Ishikawa (cell line): ENCODE results near the gene ASB9.

Source experiments
- CEBPB ChIP-seq: IDR thresholded peaks from 2 replicates; pipeline ENCODE4 v1.6.1; 2012
- CREB1 ChIP-seq: IDR thresholded peaks from 2 replicates; pipeline ENCODE4 v1.6.1; 2012; ENCODE audit warnings: low read depth
- EGR1 ChIP-seq: IDR thresholded peaks from 2 replicates; pipeline ENCODE4 v1.6.1; 2012
- EP300 ChIP-seq: IDR thresholded peaks from 2 replicates; pipeline ENCODE4 v1.6.1; 2012; ENCODE audit warnings: borderline replicate concordance
- FOXM1 ChIP-seq: IDR thresholded peaks from 2 replicates; pipeline ENCODE4 v1.6.1; 2012; ENCODE audit warnings: low read depth, borderline replicate concordance
- NFIC ChIP-seq: IDR thresholded peaks from 2 replicates; pipeline ENCODE4 v1.6.1; 2012
- RAD21 ChIP-seq: IDR thresholded peaks from 2 replicates; pipeline ENCODE4 v1.6.1; 2012; ENCODE audit warnings: low read depth
- REST ChIP-seq: IDR thresholded peaks from 2 replicates; pipeline ENCODE4 v1.6.1; 2012; ENCODE audit warnings: low read depth, mild to moderate bottlenecking
- TAF1 ChIP-seq: IDR thresholded peaks from 2 replicates; pipeline ENCODE4 v1.6.1; 2012; ENCODE audit warnings: low read depth, mild to moderate bottlenecking
- TCF12 ChIP-seq: IDR thresholded peaks from 2 replicates; pipeline ENCODE4 v1.6.1; 2012; ENCODE audit warnings: low read depth
- TEAD4 ChIP-seq: IDR thresholded peaks from 2 replicates; pipeline ENCODE4 v1.6.1; 2012
- USF1 ChIP-seq: IDR thresholded peaks from 2 replicates; pipeline ENCODE4 v1.6.1; 2012
- YY1 ChIP-seq: IDR thresholded peaks from 2 replicates; pipeline ENCODE4 v1.6.1; 2012; ENCODE audit warnings: low read depth
- ZBTB7A ChIP-seq: IDR thresholded peaks from 2 replicates; pipeline ENCODE4 v1.6.1; 2012; ENCODE audit warnings: low read depth
- TF ChIP-seq, protein P1 (sequence below): IDR thresholded peaks from 2 replicates; pipeline ENCODE4 v1.6.1; 2012

ASB9 gene

DNA sequence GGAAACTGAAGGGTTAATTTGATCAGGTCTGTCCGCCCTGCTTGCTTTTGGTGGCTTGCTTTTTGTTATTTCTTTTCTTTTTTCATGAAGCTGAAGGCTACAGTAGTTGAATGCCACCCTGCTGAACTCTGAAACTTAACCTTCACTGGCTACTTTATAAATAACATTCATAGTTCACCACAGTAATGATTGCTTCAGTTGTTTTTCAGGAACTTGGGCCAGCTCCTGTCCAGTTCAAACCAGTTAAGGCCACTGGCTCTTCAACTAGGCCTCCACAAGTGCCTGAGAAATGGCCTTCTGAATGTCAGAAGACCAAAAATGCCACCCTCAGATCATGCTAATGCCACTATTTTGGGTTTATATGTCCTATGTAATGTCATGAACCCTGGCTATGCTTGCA, 7.7 kb upstream of the ASB9 start:
- TF ChIP-seq CEBPB, result no peak
- TF ChIP-seq USF1, result no peak
- no peak for TF ChIP-seq EP300
- TF ChIP-seq ZBTB7A, result no peak
- TF ChIP-seq, protein P1, sequence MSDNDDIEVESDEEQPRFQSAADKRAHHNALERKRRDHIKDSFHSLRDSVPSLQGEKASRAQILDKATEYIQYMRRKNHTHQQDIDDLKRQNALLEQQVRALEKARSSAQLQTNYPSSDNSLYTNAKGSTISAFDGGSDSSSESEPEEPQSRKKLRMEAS, result no peak
- TF ChIP-seq RAD21, result no peak
- no peak for TF ChIP-seq FOXM1
- no peak for TF ChIP-seq YY1
- no peak for TF ChIP-seq TCF12
- no peak for TF ChIP-seq TAF1
- TF ChIP-seq EGR1, result no peak
- no peak for TF ChIP-seq NFIC
- no peak for TF ChIP-seq REST
- TF ChIP-seq CREB1, result no peak

GRCh38 chrX:15274946-15275345, 5.1 kb upstream of the ASB9 start:
- TF ChIP-seq CREB1 (no peak), USF1 (no peak), ZBTB7A (no peak), FOXM1 (no peak), NFIC (no peak), TAF1 (no peak)
- TF ChIP-seq, protein P1, result no peak

DNA sequence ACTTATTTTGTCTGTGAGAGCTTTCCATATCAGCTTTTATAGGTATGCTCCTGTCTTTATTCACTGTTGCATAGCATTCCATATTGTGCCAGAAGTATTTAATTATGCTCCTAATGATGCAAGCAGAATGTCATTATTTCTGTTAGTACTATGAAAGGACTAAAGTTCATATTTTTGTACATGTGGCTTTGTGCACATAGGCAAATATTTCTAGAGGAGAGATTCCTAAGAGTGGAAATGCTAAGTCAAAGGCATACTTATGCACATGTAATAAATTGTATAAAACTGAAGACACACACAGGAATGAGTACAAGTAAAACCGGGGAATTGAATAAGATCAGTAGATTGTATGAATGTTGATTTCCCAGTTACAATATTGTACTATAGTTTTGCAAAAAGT, 1.9 kb upstream of the ASB9 start:
- no peak for TF ChIP-seq CEBPB
- TF ChIP-seq TEAD4, result no peak
- TF ChIP-seq, protein P1, result no peak
- TF ChIP-seq EGR1, result no peak
- no peak for TF ChIP-seq FOXM1
- TF ChIP-seq REST, result no peak

DNA sequence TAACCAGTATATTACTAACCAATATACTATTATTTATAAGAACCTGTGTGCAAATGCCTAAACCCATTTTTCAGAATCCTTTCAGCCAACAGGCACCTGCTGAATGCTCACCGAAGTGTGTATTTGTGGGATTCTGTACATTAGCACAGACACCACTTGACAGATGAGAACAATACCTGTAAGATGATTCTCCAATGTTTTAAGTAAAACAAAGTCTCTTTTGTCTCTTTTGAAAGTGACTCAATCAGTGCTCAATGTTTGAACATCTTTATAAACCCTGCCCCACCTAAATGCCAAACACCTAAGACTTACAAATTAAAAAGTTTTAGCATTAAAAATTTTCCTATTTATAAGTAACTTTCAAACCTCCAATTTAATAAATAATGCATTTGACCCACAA, 763 bp downstream of the ASB9 start:
- TF ChIP-seq EP300 (no peak), REST (no peak), USF1 (no peak), RAD21 (no peak), TAF1 (no peak), TCF12 (no peak), TEAD4 (no peak), YY1 (no peak), NFIC (no peak), FOXM1 (no peak), ZBTB7A (no peak), CEBPB (no peak), CREB1 (no peak)
